ENCODE results near the gene KLHL36. TPM values are rescaled to one million over a fixed set of nuclear protein-coding genes. Genes with fewer than 3 reads are reported as not detected.

KLHL36 gene
- total RNA-seq, 2 experiments from 2014 or later: 34.8 to 35.0 TPM

DNA sequence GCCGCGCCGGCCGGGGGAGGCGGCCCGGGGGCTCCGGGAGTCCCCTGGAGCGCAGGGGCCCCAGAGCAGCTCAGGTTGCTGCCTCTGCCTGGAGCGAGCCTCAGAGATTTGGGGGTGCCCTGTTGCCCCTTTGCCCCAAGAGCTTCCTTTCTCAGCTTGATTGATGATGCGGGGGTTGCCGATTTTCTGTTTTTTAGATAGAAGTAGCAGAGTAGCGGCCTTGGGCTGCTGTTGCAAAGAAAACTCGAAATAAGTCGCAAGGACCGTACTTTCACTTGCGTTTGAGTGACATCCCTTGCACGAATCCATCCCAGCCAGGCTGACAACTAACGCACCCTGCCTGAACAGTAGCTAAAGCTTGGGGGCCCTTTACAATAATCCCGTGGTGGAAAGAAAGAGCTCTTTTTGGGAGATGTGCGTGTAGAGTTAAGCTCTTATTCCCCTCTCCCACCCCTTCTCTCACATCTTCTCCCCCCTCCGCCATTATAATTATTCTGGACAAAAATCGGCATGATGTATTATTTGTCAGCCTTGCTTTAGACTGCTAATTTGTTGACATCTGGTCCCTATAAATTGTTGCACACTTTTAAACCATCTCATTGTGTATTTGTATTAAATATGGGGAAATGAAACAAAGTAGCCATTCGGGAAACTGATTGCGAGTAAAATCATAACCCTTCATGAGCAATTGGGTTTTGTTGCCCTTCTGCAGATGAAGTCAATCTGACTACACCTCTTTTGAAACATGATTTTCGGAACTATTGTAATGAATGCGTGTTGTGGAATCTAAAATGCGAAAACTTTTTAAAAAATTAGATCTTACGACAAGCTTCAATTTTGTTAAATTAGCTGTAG, 52.4 kb downstream of the KLHL36 start:
- CTCF ChIA-PET: interaction anchor here (0.5 to 4.1 kb wide), 12 partner anchors 14 to 194 kb away, joined by 3 to 20 read pairs (median 3); no protein-coding TSS in a partner anchor
- POLR2A ChIA-PET: interaction anchor here (0.5 to 1.3 kb wide), 10 partner anchors 20 to 199 kb away, joined by 3 to 8 read pairs (median 4); partner anchors contain the start of gene COTL1

- POLR2A ChIA-PET: no interaction called here
- CTCF ChIA-PET: interaction anchor here (0.7 to 4.1 kb wide), 4 partner anchors 17 to 35 kb away, joined by 3 to 20 read pairs (median 6); no protein-coding TSS in a partner anchor
Observed at GRCh38 chr16:84703681-84704080, 55.4 kb downstream of the KLHL36 start.

DNA sequence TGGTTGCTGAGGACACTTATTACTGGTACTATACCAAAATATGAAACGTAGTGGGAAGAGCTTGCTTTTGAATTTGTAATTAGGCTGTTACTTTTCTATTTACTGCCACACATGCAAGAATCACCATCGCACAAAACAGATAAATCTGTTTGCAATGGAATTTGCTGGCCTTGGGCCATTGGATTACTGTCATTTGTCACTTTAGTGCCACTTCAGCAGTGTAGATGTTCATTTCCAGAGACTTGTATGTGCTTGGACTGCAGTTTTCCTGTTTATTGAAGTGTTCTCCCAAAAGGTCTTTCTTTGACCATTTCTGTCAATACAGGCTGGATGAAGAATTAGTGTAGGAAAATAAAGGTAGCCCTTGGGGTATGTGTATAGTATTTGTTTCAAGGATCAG, 55.9 kb downstream of the KLHL36 start:
- ChIA-PET CTCF (interaction anchor here (0.6 to 2.3 kb wide), 3 partner anchors 9 to 186 kb away, joined by 3 to 9 read pairs (median 5); no protein-coding TSS in a partner anchor), POLR2A (no interaction called here)

GRCh38 chr16:84706856-84707255, 58.5 kb downstream of the KLHL36 start:
- CTCF ChIA-PET: no interaction called here
- POLR2A ChIA-PET: no interaction called here

GRCh38 chr16:84709609-84710008, 61.3 kb downstream of the KLHL36 start:
- CTCF ChIA-PET: interaction anchor here (1.4 kb wide), 1 partner anchor 30 kb away, joined by 3 read pairs; no protein-coding TSS in a partner anchor
- POLR2A ChIA-PET: no interaction called here

- ChIA-PET POLR2A (no interaction called here), CTCF (interaction anchor here (0.7 to 1.9 kb wide), 3 partner anchors 28 to 37 kb away, joined by 3 to 6 read pairs (median 5); no protein-coding TSS in a partner anchor)
Observed at GRCh38 chr16:84710686-84711085, 62.4 kb downstream of the KLHL36 start.

Other genes with a start within 250 kb of the KLHL36 start
- gene MEAK7, start 143.9 kb upstream of the KLHL36 start, total RNA-seq: 10 to 100 TPM in 1 of 2 experiments, 1 to 10 TPM in 1; 9.6 to 10.8 TPM
- 100 to 1,000 TPM; 450 to 456 TPM for gene COTL1, start 30.4 kb upstream of the KLHL36 start, total RNA-seq
- 100 to 1,000 TPM; 140 TPM for gene USP10, start 51.5 kb downstream of the KLHL36 start, total RNA-seq
- under 1 TPM in 1 of 2 experiments, not detected in 1; 0.04 TPM for gene CRISPLD2, start 171.5 kb downstream of the KLHL36 start, total RNA-seq